ENCODE data around the gene ARHGEF37. TPM values are rescaled to one million over a fixed set of nuclear protein-coding genes. Genes with fewer than 3 reads are reported as not detected.

ARHGEF37 gene
- total and polyA plus RNA-seq, 9 of the 15 experiments (the other 6 are each of a cell fraction or from before 2014, with no cell fraction given) = 0.01 to 0.27 (median 0.05) TPM

GRCh38 chr5:149680810-149681221, 99.5 kb downstream of the ARHGEF37 start:
- H2AFZ ChIP-seq (ENCODE audit: low read depth, low read length) = peak overlapping the region; percentile 72
- no peaks in the 10 kb centered on the region for H3K79me2 ChIP-seq (ENCODE audit: control insufficient read depth, insufficient read depth, low read length)
- ATAC-seq (peak; percentile 50), DNase-seq (ENCODE audit: extremely low read depth in 1 of 4, low spot score in 3 of 4) (no peak), FAIRE-seq (no peak)
- WGBS (ENCODE audit: insufficient coverage, low coverage, missing lambda C conversion rate) = 27% methylated on average over 2 of the region's 2 CpGs
- H3K9me1 ChIP-seq (ENCODE audit: control insufficient read depth, insufficient read depth, low read length) = no peaks in the 10 kb centered on the region
- no peaks in the 10 kb centered on the region for H3K36me3 ChIP-seq (ENCODE audit: control insufficient read depth, insufficient read depth, low read length)
- no peaks in the 10 kb centered on the region; a peak in 1 of 5 replicates for H3K27me3 ChIP-seq (ENCODE audit: control insufficient read depth in 2 of 2, insufficient read depth in 2 of 2, low read length in 2 of 2)
- no peaks in the 10 kb centered on the region for H4K20me1 ChIP-seq (replicated peaks; ENCODE audit: control insufficient read depth, insufficient read depth, low read length)
- H3K4me3 ChIP-seq = no peak overlapping the region
- in situ Hi-C loops (cut with MboI) = no loop called here
- no peak overlapping the region for H3K9ac ChIP-seq (ENCODE audit: insufficient read depth in 1 of 2, low read depth in 2 of 2, low read length in 2 of 2)
- no peak overlapping the region for H3K4me2 ChIP-seq (ENCODE audit: insufficient read depth, low read length)
- H3K9me3 ChIP-seq (replicated peaks; ENCODE audit: control insufficient read depth, insufficient read depth, low read depth, low read length) = no peaks in the 10 kb centered on the region
- ChIA-PET CTCF (ENCODE audit: low intra/inter-chr PET ratio) (interaction anchor here (0.6 kb wide), 1 partner anchor 11 kb away, joined by 3 read pairs; no protein-coding TSS in a partner anchor), POLR2A (no interaction called here)
- H3K4me1 ChIP-seq (replicated peaks in 1 of 2; ENCODE audit: control insufficient read depth in 2 of 2, insufficient read depth in 2 of 2, low read length in 2 of 2) = peaks cover 2 to 27% of the 10 kb centered on the region in 2 experiments; a peak in 3 of 5 replicates
- no TSS peak for BruUV-seq (replicated peaks)
- no peak overlapping the region; the same call in 2 of the 3 replicates for H3K27ac ChIP-seq (ENCODE audit: extremely low read depth, low read depth, low read length)
- intact Hi-C loops (cut with micrococcal nuclease) = no loop called here
- TF ChIP-seq ZBED1 (IDR thresholded peaks at IDR 0.05) (no peak), SOX6 (IDR thresholded peaks at IDR 0.05) (no peak), ZNF668 (CRISPR knock-in tag; IDR thresholded peaks at IDR 0.05) (no peak), TSHZ1 (CRISPR knock-in tag; IDR thresholded peaks at IDR 0.05) (no peak), ZNF584 (CRISPR knock-in tag; IDR thresholded peaks at IDR 0.05; ENCODE audit: low read depth) (no peak), ZNF707 (CRISPR knock-in tag; conservative IDR thresholded peaks at IDR 0.05) (no peak), FOXP4 (CRISPR knock-in tag; IDR thresholded peaks at IDR 0.05; ENCODE audit: borderline replicate concordance) (no peak), POLR2A (conservative IDR thresholded peaks at IDR 0.05) (no peak), SMARCA4 (IDR thresholded peaks at IDR 0.05) (no peak), ZNF174 (CRISPR knock-in tag; IDR thresholded peaks at IDR 0.05) (no peak), ZNF445 (CRISPR knock-in tag; IDR thresholded peaks at IDR 0.05; ENCODE audit: low read depth) (no peak), RB1 (IDR thresholded peaks at IDR 0.05; ENCODE audit: low read depth) (no peak), ZNF740 (CRISPR knock-in tag; IDR thresholded peaks at IDR 0.05) (no peak; the same call in 1 of the 2 replicates), ZNF740 (tag; IDR thresholded peaks at IDR 0.05) (peak in 1 of 2 experiments; percentile 11; a peak in 1 of 4 replicates), TARDBP (IDR thresholded peaks at IDR 0.05) (no peak), HMGN3 (IDR thresholded peaks at IDR 0.05; ENCODE audit: borderline replicate concordance, extremely low read depth, insufficient read length, low read depth, low read length) (no peak), ZNF764 (CRISPR knock-in tag; IDR thresholded peaks at IDR 0.05; ENCODE audit: low read depth) (no peak), GATA2 (CRISPR knock-in tag; IDR thresholded peaks at IDR 0.05) (no peak), HNRNPUL1 (IDR thresholded peaks at IDR 0.05; ENCODE audit: low read length) (no peak), TAF1 (IDR thresholded peaks at IDR 0.05; ENCODE audit: control insufficient read depth, extremely low read depth, insufficient read depth, low read length, severe bottlenecking) (no peak)

All from K562 (cell line).